ENCODE data around the gene LRP2. TPM values are rescaled to one million over a fixed set of nuclear protein-coding genes. Genes with fewer than 3 reads are reported as not detected.

LRP2 gene
- total and polyA plus RNA-seq, 2 of the 8 experiments (the other 6 are each of a cell fraction or from before 2014, with no cell fraction given), result 2.0 to 2.9 TPM

- WGBS, 2 experiments (ENCODE audit: extremely low coverage in 1 of 2, insufficient coverage in 1 of 2, insufficient read length in 1 of 2, insufficient replicate concordance in 2 of 2, low coverage in 1 of 2, low lambda C conversion rate in 2 of 2, missing lambda C conversion rate in 1 of 2), result 89% methylated on average over 2 of the region's 2 CpGs; no CpG with 5 or more reads in 1 of the 2 experiments
- no peaks in the 10 kb centered on the region for H3K27me3 ChIP-seq (replicated peaks in 1 of 4; ENCODE audit: control insufficient read depth in 3 of 4, extremely low read depth in 1 of 4, insufficient read depth in 3 of 4, low read length in 3 of 4)
- no peak for TF ChIP-seq MAFK (IDR thresholded peaks at IDR 0.05; ENCODE audit: low read depth, low read length)
- no peak for TF ChIP-seq CHD1 (IDR thresholded peaks at IDR 0.05; ENCODE audit: low read depth, low read length)
- TF ChIP-seq KDM5A (IDR thresholded peaks at IDR 0.05; ENCODE audit: low read length), result no peak
- TF ChIP-seq PHF8 (conservative IDR thresholded peaks at IDR 0.05; ENCODE audit: low read depth, low read length), result no peak
- no peak for TF ChIP-seq BCL11A (IDR thresholded peaks at IDR 0.05; ENCODE audit: low read depth in 2 of 2, low read length in 2 of 2)
- TF ChIP-seq JUN (IDR thresholded peaks at IDR 0.05; ENCODE audit: low read depth, low read length), result no peak
- TF ChIP-seq KDM4A (IDR thresholded peaks at IDR 0.05; ENCODE audit: low read depth, low read length, severe bottlenecking), result no peak
- TF ChIP-seq ATF2 (IDR thresholded peaks at IDR 0.05; ENCODE audit: low read length), result no peak
- no peak for TF ChIP-seq SIX5 (IDR thresholded peaks at IDR 0.05; ENCODE audit: low read depth, low read length)
- no peak for TF ChIP-seq CBX8 (IDR thresholded peaks at IDR 0.05; ENCODE audit: borderline replicate concordance, low read depth, low read length)
- TF ChIP-seq RBBP5 (IDR thresholded peaks at IDR 0.05; ENCODE audit: borderline replicate concordance, low read depth, low read length), result no peak
- H3K4ac ChIP-seq (replicated peaks; ENCODE audit: insufficient read length, low read depth, low read length), result no peak overlapping the region
- H3K9ac ChIP-seq (replicated peaks in 1 of 4; ENCODE audit: extremely low read depth in 1 of 4, low read depth in 3 of 4, low read length in 3 of 4), result no peak overlapping the region
- ChIA-PET POLR2A (ENCODE audit: partially characterized antibody) (no interaction called here), CTCF (ENCODE audit: partially characterized antibody) (interaction anchor here (1.0 to 6.2 kb wide), 6 partner anchors 9 to 290 kb away, joined by 3 to 66 read pairs (median 22); no protein-coding TSS in a partner anchor)
- no peak overlapping the region for H4K91ac ChIP-seq (replicated peaks; ENCODE audit: insufficient read length, low read length)
- H3K4me1 ChIP-seq (replicated peaks in 1 of 4; ENCODE audit: control insufficient read depth in 3 of 4, insufficient read depth in 4 of 4, low read length in 3 of 4), result peaks cover 0 to 6% (median 3%) of the 10 kb centered on the region in 4 experiments; a peak in 3 of 7 replicates
- H2BK12ac ChIP-seq (ENCODE audit: low read depth, low read length), result no peak overlapping the region
- H3K4me2 ChIP-seq (ENCODE audit: insufficient read depth in 1 of 2, low read depth in 2 of 2, low read length in 2 of 2), result no peak overlapping the region
- no peak overlapping the region for H3K27ac ChIP-seq (ENCODE audit: low read depth, low read length)
- no peak overlapping the region for H3K56ac ChIP-seq (replicated peaks; ENCODE audit: insufficient read length, low read depth, low read length)
- no peak overlapping the region for H2BK120ac ChIP-seq (replicated peaks; ENCODE audit: low read depth, low read length)
- no peak overlapping the region for H4K8ac ChIP-seq (ENCODE audit: extremely low read depth, insufficient read depth, low read length)
- no peaks in the 10 kb centered on the region for H3K79me1 ChIP-seq (ENCODE audit: low read depth, low read length)
- H3K23me2 ChIP-seq (ENCODE audit: low read depth, low read length), result no peaks in the 10 kb centered on the region
- H3K36me3 ChIP-seq (ENCODE audit: control insufficient read depth in 2 of 4, insufficient read depth in 4 of 4, low read length in 3 of 4), result no peaks in the 10 kb centered on the region
- H3K79me2 ChIP-seq (ENCODE audit: control insufficient read depth in 1 of 2, insufficient read depth in 2 of 2, low read length in 2 of 2), result no peaks in the 10 kb centered on the region
- FAIRE-seq, result no peak
- no peak overlapping the region for H2AK5ac ChIP-seq (ENCODE audit: low read depth, low read length)
- no peak overlapping the region for H2BK20ac ChIP-seq (ENCODE audit: low read length)
- no peaks in the 10 kb centered on the region for H3K9me3 ChIP-seq (ENCODE audit: insufficient read depth in 2 of 2, low read depth in 1 of 2, low read length in 1 of 2)
- no peaks in the 10 kb centered on the region for H4K20me1 ChIP-seq (replicated peaks in 1 of 2; ENCODE audit: control insufficient read depth in 1 of 2, insufficient read depth in 2 of 2, low read length in 2 of 2)
- H3K23ac ChIP-seq (ENCODE audit: insufficient read length), result no peak overlapping the region
- no peak overlapping the region for H2BK15ac ChIP-seq (ENCODE audit: low read length)
- no peak overlapping the region for H2AFZ ChIP-seq (ENCODE audit: low read length)
- no peak for DNase-seq (ENCODE audit: low read depth in 1 of 2, low spot score in 2 of 2)
- H2BK5ac ChIP-seq (ENCODE audit: low read depth, low read length), result no peak overlapping the region
- no peak overlapping the region for H4K5ac ChIP-seq (ENCODE audit: insufficient read length, low read depth, low read length)
- H3K18ac ChIP-seq (ENCODE audit: extremely low read depth, low read length), result no peak overlapping the region
- H3K4me3 ChIP-seq (ENCODE audit: extremely low read depth in 1 of 4, insufficient read depth in 2 of 4, low read depth in 3 of 4, low read length in 4 of 4), result no peak overlapping the region
- no peak overlapping the region for H3K14ac ChIP-seq (ENCODE audit: insufficient read length)
Observed at GRCh38 chr2:169107645-169108044, 254.7 kb downstream of the LRP2 start.

All from H1 (cell line).